Panc1 (cell line): Measurements from ENCODE around the gene FAM184B. TPM values are rescaled to one million over a fixed set of nuclear protein-coding genes. Genes with fewer than 3 reads are reported as not detected.

Experiments used
- ATAC-seq: fragments of 200-7000 bp; cut with Tn5 transposase; 2 replicates; pipeline ENCODE4 v1.9.1; 2020; ENCODE audit warnings: mild to moderate bottlenecking, moderate library complexity
- BruUV-seq: library from RNA; stranded (reverse); fragments of 400-500 nt; replicated peaks from 2 replicates; lab custom pipeline; 2021; lab: Mats Ljungman, UMichigan
- CTCF ChIA-PET: fragments of 300-600 bp; sonication (Branson Sonifier 250); formaldehyde crosslinking; loops from one replicate; lab custom pipeline; 2022; ENCODE audit warnings: antibody characterized with exemption; lab: Charles Lee
- POLR2A ChIA-PET: fragments of 300-600 bp; sonication (Branson Sonifier 250); formaldehyde crosslinking; loops from one replicate; lab custom pipeline; 2022; ENCODE audit warnings: antibody characterized with exemption; lab: Charles Lee
- DNase-seq: peaks from one replicate; pipeline ENCODE4 v3.0.0-alpha.2; 2010; ENCODE audit warnings: low read depth, low spot score
- H3K27ac ChIP-seq: 2 replicates; pipeline ENCODE4 v1.5.1; 2011; ENCODE audit warnings: mild to moderate bottlenecking, low read length, inconsistent platforms
- H3K27me3 ChIP-seq: fragments of 200-500 bp; sonication (Bioruptor generic); 2 replicates; pipeline ENCODE4 v1.6.0; 2014; ENCODE audit warnings: low read length, inconsistent platforms; ENCODE audit not compliant: control insufficient read depth, insufficient read depth
- H3K36me3 ChIP-seq: fragments of 200-500 bp; sonication (Bioruptor generic); 2 replicates; pipeline ENCODE4 v1.5.1; 2014; ENCODE audit warnings: inconsistent platforms, mild to moderate bottlenecking, low read length, moderate library complexity; ENCODE audit not compliant: control insufficient read depth, insufficient read depth
- H3K4me1 ChIP-seq: 2 replicates; pipeline ENCODE4 v1.5.1; 2011; ENCODE audit warnings: inconsistent platforms, mild to moderate bottlenecking, low read length, moderate library complexity; ENCODE audit not compliant: control insufficient read depth, insufficient read depth
- H3K4me3 ChIP-seq, 2 experiments: 2 replicates each; pipeline ENCODE4 v1.5.1; 2011 to 2012; ENCODE audit warnings: low read depth in 2 of 2, low read length in 2 of 2, mild to moderate bottlenecking in 2 of 2, inconsistent platforms in 1 of 2, moderate library complexity in 1 of 2
- H3K9me3 ChIP-seq: fragments of 200-500 bp; sonication (Bioruptor generic); 2 replicates; pipeline ENCODE4 v1.5.1; 2014; ENCODE audit warnings: low read depth, mild to moderate bottlenecking, inconsistent platforms, low read length, moderate library complexity; ENCODE audit not compliant: control insufficient read depth, insufficient read depth
- CTCF ChIP-seq: fragments of 450-650 bp; IDR thresholded peaks from 2 replicates; pipeline ENCODE4 v1.5.1; 2017; ENCODE audit warnings: mild to moderate bottlenecking
- POLR2AphosphoS5 ChIP-seq: IDR thresholded peaks from 2 replicates; pipeline ENCODE4 v1.6.1; 2012; ENCODE audit warnings: mild to moderate bottlenecking, low read depth, low read length, moderate library complexity
- REST ChIP-seq, 2 experiments: IDR thresholded peaks; 2 replicates each; pipeline ENCODE4 v1.6.1; 2011 to 2012; ENCODE audit warnings: low read depth in 2 of 2, control low read depth in 1 of 2, low read length in 1 of 2, mild to moderate bottlenecking in 1 of 2, moderate library complexity in 1 of 2; ENCODE audit not compliant: insufficient read depth in 1 of 2
- SIN3A ChIP-seq: IDR thresholded peaks from 2 replicates; pipeline ENCODE4 v1.6.1; 2012; ENCODE audit warnings: low read depth, mild to moderate bottlenecking, low read length, moderate library complexity, borderline replicate concordance; ENCODE audit not compliant: insufficient read depth
- TCF7L2 ChIP-seq: IDR thresholded peaks from 2 replicates; pipeline ENCODE4 v1.6.1; 2011; ENCODE audit warnings: mild to moderate bottlenecking, low read depth, low read length, inconsistent platforms
- in situ Hi-C: cut with HindIII; loops from 2 replicates; pipeline ENCODE4 v1.10.0; 2016; ENCODE audit warnings: low sequenced_read_pairs, low pct_unique_long_range_greater_than_20kb
- intact Hi-C: fragments of 100-400 bp; cut with micrococcal nuclease; formaldehyde crosslinking; loops from one replicate; pipeline ENCODE4 v1.10.0; 2022; ENCODE audit not compliant: unreplicated experiment
- total RNA-seq: library from RNA; stranded (reverse); gene quantifications from one replicate; pipeline ENCODE4 v1.2.1, GENCODE V29; 2021; ENCODE audit not compliant: unreplicated experiment

FAM184B gene
- total RNA-seq, 1 experiment from 2014 or later = 0.03 TPM

DNA sequence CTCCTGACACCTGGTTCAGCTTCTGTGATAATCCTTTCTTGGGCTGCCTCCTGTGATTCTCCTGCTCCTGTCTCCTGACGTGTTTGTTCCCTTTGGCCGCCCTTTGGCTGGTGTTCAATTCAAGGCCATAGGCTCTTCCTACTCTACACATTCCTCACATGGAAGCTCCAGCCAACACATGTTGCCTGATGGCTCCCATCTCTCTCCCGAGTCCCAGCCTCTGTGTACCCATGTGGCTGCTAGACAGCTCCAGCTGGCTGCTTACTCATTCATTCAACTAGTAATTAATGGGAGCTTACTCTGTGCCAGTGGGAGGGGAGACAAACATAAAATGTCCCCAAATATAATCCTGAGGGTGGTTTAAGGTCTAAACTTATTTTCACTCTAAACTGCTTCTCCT lies 176.2 kb downstream of the FAM184B start:
- CTCF ChIA-PET = no interaction called here
- Histone ChIP-seq H3K27ac (no peak overlapping the region), H3K27me3 (no peaks in the 10 kb centered on the region), H3K4me1 (no peaks in the 10 kb centered on the region), H3K9me3 (no peaks in the 10 kb centered on the region), H3K4me3 (no peak overlapping the region), H3K36me3 (peaks cover 8% of the 10 kb centered on the region)
- no TSS peak for BruUV-seq
- intact Hi-C loops (no loop called here), in situ Hi-C loops (no loop called here)
- POLR2A ChIA-PET = no interaction called here
- no peak for TF ChIP-seq REST (IDR thresholded peaks at IDR 0.05; ENCODE audit: insufficient read depth in 1 of 2, low read depth in 2 of 2, low read length in 1 of 2)
- TF ChIP-seq SIN3A = no peak
- TF ChIP-seq POLR2AphosphoS5 = no peak
- no peak for TF ChIP-seq CTCF
- TF ChIP-seq TCF7L2 = no peak
- DNase-seq (no peak), ATAC-seq (no peak)

DNA sequence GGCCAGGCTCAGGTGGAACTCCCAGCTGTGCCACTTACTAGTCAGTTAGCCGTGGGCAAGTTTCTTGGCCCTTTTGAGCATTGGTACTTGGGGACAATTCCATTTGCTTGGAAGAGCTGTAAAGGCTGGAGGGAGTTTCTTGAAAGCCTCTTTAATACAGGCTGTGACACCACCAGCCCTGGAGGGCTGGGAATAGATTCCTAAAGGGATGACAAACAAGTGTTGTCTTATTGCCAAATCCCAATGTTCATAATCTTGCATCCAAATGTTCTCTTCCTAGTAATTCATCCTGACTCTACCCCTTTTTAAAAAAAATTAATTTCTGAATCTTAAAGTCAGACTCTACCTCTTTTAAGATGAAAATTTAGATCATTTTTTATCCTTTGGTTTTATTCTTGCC lies 181.6 kb downstream of the FAM184B start:
- Histone ChIP-seq H3K4me3 (no peak overlapping the region), H3K27ac (no peak overlapping the region), H3K27me3 (no peaks in the 10 kb centered on the region), H3K9me3 (no peaks in the 10 kb centered on the region), H3K36me3 (peaks cover 3% of the 10 kb centered on the region; the same call in 1 of the 2 replicates), H3K4me1 (no peaks in the 10 kb centered on the region)
- ATAC-seq (no peak), DNase-seq (no peak)
- intact Hi-C loops (no loop called here), in situ Hi-C loops (no loop called here)
- TF ChIP-seq CTCF (no peak), POLR2AphosphoS5 (no peak), TCF7L2 (no peak), REST (IDR thresholded peaks at IDR 0.05; ENCODE audit: insufficient read depth in 1 of 2, low read depth in 2 of 2, low read length in 1 of 2) (no peak), SIN3A (no peak)
- CTCF ChIA-PET = no interaction called here
- POLR2A ChIA-PET = no interaction called here
- no TSS peak for BruUV-seq
